Non-pigmented ciliary epithelial cell (primary cell): ENCODE measurements around the gene BRINP3.
"Not testable (repeated sequence)": the region's sequence is repeated elsewhere in the genome, so short reads cannot be mapped to it uniquely, and the experiment has no call there.

ENCODE experiments used
- DNase-seq: peaks from one replicate; pipeline ENCODE4 v3.0.0-alpha.2; 2010; ENCODE audit warnings: low read depth

BRINP3 gene

GRCh38 chr1:190179817-190180216, 297.8 kb downstream of the BRINP3 start:
- no peak for DNase-seq

GRCh38 chr1:190178827-190179226, 298.8 kb downstream of the BRINP3 start:
- no peak for DNase-seq

GRCh38 chr1:190177555-190177954, 300.1 kb downstream of the BRINP3 start:
- no peak for DNase-seq

GRCh38 chr1:190176776-190177175, 300.9 kb downstream of the BRINP3 start:
- DNase-seq, result no peak

- DNase-seq, result no peak
Measured at GRCh38 chr1:190175320-190175719, 302.3 kb downstream of the BRINP3 start.

- DNase-seq, result no peak
Measured at GRCh38 chr1:190172651-190173430, 304.8 kb downstream of the BRINP3 start.

GRCh38 chr1:190170321-190170720, 307.3 kb downstream of the BRINP3 start:
- DNase-seq, result no peak

GRCh38 chr1:190169311-190170067, 308.2 kb downstream of the BRINP3 start:
- DNase-seq, result peak; percentile 82

- no peak for DNase-seq
Measured at GRCh38 chr1:190168893-190169280, 308.8 kb downstream of the BRINP3 start.

- DNase-seq, result peak; percentile 85
Measured at GRCh38 chr1:190168116-190168892, 309.4 kb downstream of the BRINP3 start.

GRCh38 chr1:190159146-190159545, 318.5 kb downstream of the BRINP3 start:
- no peak for DNase-seq

- no peak for DNase-seq
Measured at GRCh38 chr1:190154744-190155143, 322.9 kb downstream of the BRINP3 start.

GRCh38 chr1:190147616-190148015, 330.0 kb downstream of the BRINP3 start:
- DNase-seq, result no peak

- no peak for DNase-seq
Measured at GRCh38 chr1:190144650-190145049, 333.0 kb downstream of the BRINP3 start.

- no peak for DNase-seq
Measured at GRCh38 chr1:190140644-190141043, 337.0 kb downstream of the BRINP3 start.

- no peak for DNase-seq
Measured at GRCh38 chr1:190138702-190139101, 339.0 kb downstream of the BRINP3 start.

GRCh38 chr1:190138266-190138665, 339.4 kb downstream of the BRINP3 start:
- DNase-seq, result no peak

- no peak for DNase-seq
Measured at GRCh38 chr1:190129366-190129765, 348.3 kb downstream of the BRINP3 start.

GRCh38 chr1:190126728-190127127, 350.9 kb downstream of the BRINP3 start:
- no peak for DNase-seq

GRCh38 chr1:190124068-190124467, 353.6 kb downstream of the BRINP3 start:
- DNase-seq, result no peak

GRCh38 chr1:190120564-190120963, 357.1 kb downstream of the BRINP3 start:
- not testable (repeated sequence) for DNase-seq

GRCh38 chr1:190119683-190120082, 358.0 kb downstream of the BRINP3 start:
- DNase-seq, result no peak

- no peak for DNase-seq
Measured at GRCh38 chr1:190116921-190117320, 360.7 kb downstream of the BRINP3 start.
